22Rv1 (cell line): ENCODE data around the gene TAGLN3.

Experiments used
- ZFX ChIP-seq: fragments of 450-650 bp; IDR thresholded peaks from 2 replicates; pipeline ENCODE4 v1.6.1; 2017; ENCODE audit warnings: antibody characterized with exemption, borderline replicate concordance
- TF ChIP-seq, protein P1 (sequence below): fragments of 450-650 bp; IDR thresholded peaks from 2 replicates; pipeline ENCODE4 v1.5.1; 2017; ENCODE audit warnings: mild to moderate bottlenecking

DNA sequence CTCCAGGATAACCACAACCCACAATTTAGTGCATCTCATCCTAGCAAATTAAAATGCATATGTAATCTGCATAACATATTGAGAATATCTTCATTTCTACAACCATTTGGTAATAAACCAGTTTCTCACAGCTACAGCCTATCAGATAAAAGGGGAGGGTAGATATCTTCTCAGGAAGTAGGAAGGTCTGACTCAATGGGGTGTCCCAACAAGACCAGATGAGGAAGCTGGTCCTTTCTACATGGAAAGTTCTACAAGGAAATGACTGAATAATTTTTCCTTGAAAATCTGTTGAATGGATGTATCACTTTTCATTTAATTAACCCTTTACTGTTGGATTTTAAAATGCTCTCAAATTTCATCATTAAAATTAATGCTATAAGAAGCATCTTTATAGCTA is 18.4 kb downstream of the TAGLN3 start:
- TF ChIP-seq, protein P1, sequence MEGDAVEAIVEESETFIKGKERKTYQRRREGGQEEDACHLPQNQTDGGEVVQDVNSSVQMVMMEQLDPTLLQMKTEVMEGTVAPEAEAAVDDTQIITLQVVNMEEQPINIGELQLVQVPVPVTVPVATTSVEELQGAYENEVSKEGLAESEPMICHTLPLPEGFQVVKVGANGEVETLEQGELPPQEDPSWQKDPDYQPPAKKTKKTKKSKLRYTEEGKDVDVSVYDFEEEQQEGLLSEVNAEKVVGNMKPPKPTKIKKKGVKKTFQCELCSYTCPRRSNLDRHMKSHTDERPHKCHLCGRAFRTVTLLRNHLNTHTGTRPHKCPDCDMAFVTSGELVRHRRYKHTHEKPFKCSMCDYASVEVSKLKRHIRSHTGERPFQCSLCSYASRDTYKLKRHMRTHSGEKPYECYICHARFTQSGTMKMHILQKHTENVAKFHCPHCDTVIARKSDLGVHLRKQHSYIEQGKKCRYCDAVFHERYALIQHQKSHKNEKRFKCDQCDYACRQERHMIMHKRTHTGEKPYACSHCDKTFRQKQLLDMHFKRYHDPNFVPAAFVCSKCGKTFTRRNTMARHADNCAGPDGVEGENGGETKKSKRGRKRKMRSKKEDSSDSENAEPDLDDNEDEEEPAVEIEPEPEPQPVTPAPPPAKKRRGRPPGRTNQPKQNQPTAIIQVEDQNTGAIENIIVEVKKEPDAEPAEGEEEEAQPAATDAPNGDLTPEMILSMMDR = no peak
- no peak for TF ChIP-seq ZFX
